Lung microvascular endothelial cell (primary cell): ENCODE results near the gene KDM3A. TPM values are rescaled to one million over a fixed set of nuclear protein-coding genes. Genes with fewer than 3 reads are reported as not detected.

ENCODE experiments used
- DNase-seq, 2 donors: peaks; one replicate each; pipeline versions ENCODE4 v3.0.0 to v3.0.0-alpha.2; 2010; ENCODE audit warnings: low read depth in 2 of 2
- total RNA-seq: library from RNA; depleted of rRNA; stranded (reverse); fragments of >200 nt; gene quantifications from 2 replicates; pipeline ENCODE4 v1.2.1, GENCODE V29; 2014

The KDM3A gene
- total RNA-seq, 1 donor from 2014 or later = 26.0 TPM

GRCh38 chr2:86430368-86430767 lies 10.8 kb upstream of the KDM3A start:
- no peak for DNase-seq

- DNase-seq = no peak
Observed at GRCh38 chr2:86433137-86433536, 8.0 kb upstream of the KDM3A start.

- DNase-seq = no peak
Observed at GRCh38 chr2:86434290-86434689, 6.9 kb upstream of the KDM3A start.

- no peak for DNase-seq
Observed at GRCh38 chr2:86435531-86435930, 5.6 kb upstream of the KDM3A start.

- no peak for DNase-seq
Observed at GRCh38 chr2:86436328-86436727, 4.8 kb upstream of the KDM3A start.

DNA sequence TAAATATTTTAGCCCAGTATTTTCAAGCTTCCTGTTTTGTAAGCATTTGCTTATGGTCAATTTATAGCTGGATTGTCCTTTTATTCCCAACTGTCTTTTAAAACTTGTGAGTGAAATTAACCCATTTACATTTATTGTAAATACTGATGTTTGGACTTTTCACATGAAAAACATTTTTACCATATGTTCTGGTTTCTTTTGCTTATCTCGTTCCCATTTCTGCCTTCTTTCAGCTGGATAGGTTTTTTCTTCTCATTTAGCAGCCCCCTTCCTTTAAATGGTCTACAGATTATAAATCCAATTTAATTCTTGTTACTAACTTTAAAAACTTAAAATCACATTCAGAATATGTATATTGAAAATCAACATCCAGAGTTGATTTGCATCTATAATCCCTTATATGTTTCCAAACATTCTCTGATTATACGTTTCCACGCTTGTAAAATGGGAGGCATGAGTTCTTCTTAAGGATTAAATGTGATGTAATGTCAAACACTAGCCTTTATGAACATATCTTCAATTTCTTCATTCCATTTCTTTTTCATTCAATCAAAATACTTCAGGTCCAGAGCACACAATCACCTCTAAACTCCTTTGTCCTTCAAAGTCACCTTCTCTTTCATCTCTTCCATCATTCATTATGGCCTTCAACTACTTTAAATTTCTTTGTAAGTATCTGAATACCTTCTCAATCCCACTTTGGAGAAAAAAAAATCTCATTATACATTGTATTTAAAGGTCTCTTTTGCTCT lies 1.1 kb upstream of the KDM3A start:
- no peak for DNase-seq

- DNase-seq = no peak
Observed at GRCh38 chr2:86441392-86441881, 266 bp downstream of the KDM3A start.

DNA sequence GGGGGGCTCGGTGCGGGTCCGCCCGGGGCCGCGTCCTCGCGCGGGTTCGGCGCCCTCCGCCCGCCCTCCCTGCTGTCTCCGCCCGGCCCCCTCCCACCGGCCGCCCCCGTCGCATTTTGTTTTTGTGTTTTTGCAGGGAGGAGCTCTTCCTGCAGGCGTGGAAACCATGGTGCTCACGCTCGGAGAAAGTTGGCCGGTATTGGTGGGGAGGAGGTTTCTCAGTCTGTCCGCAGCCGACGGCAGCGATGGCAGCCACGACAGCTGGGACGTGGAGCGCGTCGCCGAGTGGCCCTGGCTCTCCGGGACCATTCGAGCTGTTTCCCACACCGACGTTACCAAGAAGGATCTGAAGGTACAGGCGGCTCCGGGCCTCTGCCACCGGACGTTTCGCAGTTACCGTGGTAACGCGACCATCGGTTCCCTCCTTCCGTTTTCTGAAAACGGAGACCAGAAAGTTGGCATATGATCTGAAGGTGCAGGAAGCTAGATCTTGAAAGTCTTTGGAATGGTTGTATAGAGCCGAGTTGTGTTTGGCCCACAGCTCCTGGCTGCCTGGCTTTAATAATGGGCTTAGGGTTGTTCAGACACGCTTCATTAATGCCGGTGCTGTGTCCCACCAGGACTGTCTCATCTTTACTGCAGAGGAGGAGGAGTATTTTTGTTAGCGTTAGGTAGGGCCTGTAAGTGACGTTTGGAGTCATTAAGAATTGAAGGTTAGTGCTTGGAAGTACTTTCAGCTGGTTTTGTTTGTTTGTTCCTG lies 891 bp downstream of the KDM3A start:
- DNase-seq = peak; percentile 65 to 79

DNA sequence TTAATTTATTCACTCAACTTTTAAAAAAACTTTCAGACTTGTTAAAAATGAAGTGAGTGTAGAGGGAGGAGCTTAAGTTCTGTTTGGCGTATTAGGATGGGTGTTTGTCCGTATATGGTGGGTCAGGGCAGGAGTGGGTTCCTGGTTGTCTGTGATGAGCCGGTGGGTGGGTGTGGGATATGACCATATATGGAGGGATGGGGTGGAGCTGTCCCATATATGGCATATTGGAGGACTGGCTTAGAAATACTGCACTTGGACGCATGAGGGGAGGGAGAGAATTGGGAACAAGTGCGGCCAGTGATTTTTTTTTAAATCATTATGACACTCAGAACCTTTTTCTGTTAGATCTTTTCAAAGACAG lies 1.5 kb downstream of the KDM3A start:
- DNase-seq = peak; percentile 95

GRCh38 chr2:86443631-86444350 lies 2.6 kb downstream of the KDM3A start:
- DNase-seq = no peak

DNA sequence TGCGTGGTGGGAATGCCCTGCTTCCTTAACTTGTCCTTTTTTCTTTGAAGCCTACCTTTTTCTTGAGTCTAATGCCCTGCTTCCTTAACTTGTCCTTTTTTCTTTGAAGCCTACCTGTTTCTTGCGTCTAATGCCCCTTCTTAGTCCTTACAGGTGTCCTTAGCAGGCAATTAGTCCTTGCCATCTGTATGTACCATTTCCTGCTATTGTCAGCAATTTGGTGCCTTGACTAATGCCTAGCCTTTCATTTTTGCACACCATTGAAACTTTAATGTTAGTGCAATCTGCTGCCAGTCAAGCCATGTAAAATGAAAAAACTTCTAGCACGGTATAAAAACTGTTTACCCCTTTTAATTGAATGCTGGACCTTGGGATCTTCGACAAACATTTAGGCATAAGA lies 4.3 kb downstream of the KDM3A start:
- DNase-seq = no peak

- no peak for DNase-seq
Observed at GRCh38 chr2:86446060-86446459, 4.9 kb downstream of the KDM3A start.

- DNase-seq = peak; percentile 47 to 62
Observed at GRCh38 chr2:86453836-86454235, 12.7 kb downstream of the KDM3A start.

GRCh38 chr2:86454238-86454637 lies 13.1 kb downstream of the KDM3A start:
- no peak for DNase-seq

GRCh38 chr2:86455181-86455580 lies 14.0 kb downstream of the KDM3A start:
- no peak for DNase-seq

- no peak for DNase-seq
Observed at GRCh38 chr2:86461042-86461743, 20.0 kb downstream of the KDM3A start.

- DNase-seq = no peak
Observed at GRCh38 chr2:86464652-86465051, 23.5 kb downstream of the KDM3A start.

DNA sequence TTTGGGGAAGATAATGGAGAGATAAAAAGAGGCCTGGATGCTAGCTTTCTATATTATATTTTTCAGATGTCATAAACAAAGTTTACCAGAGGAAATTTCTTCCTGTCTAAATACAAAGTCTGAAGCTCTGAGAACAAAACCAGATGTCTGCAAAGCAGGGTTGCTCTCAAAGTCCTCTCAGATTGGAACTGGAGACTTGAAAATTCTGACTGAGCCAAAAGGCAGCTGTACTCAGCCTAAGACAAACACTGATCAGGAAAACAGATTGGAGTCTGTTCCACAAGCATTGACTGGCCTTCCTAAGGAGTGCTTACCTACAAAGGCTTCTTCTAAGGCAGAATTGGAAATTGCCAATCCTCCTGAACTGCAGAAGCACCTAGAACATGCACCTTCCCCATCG lies 25.1 kb downstream of the KDM3A start:
- no peak for DNase-seq

DNA sequence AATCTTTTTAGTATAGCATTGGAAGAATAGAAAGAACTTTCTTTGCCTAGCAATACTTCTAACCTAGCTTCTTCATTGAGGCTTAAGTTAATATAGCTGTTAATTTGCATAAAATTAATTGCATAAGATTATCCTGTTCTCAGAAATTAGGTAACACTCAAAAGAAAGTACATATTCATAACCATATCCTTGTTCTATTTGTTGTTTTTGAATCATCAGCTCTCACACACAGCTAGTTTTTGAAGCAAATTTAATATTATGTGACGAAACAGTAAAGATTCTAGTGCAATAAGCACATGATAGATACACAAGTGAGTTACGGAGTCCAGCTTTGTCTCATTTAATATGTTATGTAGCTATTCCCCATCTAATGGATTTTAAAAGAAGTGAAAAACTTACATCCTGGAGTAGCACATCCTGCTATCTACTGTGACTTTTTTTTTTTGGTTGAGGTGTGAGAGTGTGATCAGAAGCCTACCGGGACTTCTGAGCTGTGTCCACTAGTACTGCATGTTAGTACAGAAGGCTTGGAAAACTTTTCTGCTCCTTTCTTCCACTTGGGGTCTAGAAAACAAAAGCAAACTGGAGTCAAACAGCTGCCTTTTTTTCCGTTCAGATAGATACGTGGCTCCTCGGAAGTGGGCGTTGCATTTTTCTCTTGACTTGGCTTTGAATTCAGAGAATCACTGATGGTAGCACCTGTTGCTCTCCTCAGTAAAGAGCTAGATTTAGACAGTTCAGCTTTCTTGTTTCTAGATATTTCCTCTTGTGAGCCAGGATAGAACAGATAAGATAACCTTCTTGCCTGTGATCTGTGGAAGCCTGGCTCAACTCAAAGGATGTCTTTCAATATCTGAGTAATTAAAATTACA lies 27.2 kb downstream of the KDM3A start:
- DNase-seq = no peak

- DNase-seq = no peak
Observed at GRCh38 chr2:86470890-86471289, 29.7 kb downstream of the KDM3A start.

DNA sequence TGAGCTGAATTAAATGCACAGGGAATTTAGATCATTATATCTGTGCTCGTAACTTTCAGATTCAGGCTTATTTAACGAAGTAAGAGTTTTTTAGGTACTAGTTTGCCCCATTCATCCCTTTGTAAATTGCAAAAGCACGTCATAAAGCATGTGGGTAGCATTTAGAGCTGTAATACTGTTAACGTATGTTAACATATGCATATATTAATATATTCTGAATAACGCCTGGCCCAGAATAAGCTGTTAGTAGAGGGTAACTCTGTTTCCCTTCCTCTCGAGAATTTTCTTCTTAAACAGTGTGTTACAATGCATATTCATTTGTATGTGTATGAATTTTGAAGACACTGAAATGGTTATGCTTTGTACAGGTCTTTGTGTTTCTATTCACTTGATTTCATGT lies 30.5 kb downstream of the KDM3A start:
- DNase-seq = no peak
